Immature natural killer cell (primary cell): ENCODE measurements around the gene CADM1. TPM values are rescaled to one million over a fixed set of nuclear protein-coding genes. Genes with fewer than 3 reads are reported as not detected.

ENCODE experiments used
- DNase-seq, 3 donors: peaks; one replicate each; pipeline ENCODE4 v3.0.0; 2022; ENCODE audit warnings: mixed read lengths in 1 of 3
- H3K27ac Mint-ChIP-seq, 6 donors: one replicate each; pipeline ENCODE4 v1.8.0; 2020; ENCODE audit warnings: mixed read lengths in 6 of 6, mild to moderate bottlenecking in 5 of 6, inconsistent platforms in 4 of 6, moderate library complexity in 3 of 6
- H3K27me3 Mint-ChIP-seq, 3 donors: one replicate each; pipeline ENCODE4 v1.8.0; 2020 to 2021; ENCODE audit warnings: low read depth in 3 of 3, mild to moderate bottlenecking in 3 of 3, mixed read lengths in 3 of 3, moderate library complexity in 3 of 3, inconsistent platforms in 1 of 3
- H3K36me3 Mint-ChIP-seq, 3 donors: one replicate each; pipeline ENCODE4 v1.8.0; 2020; ENCODE audit warnings: mixed read lengths in 3 of 3, inconsistent platforms in 2 of 3, mild to moderate bottlenecking in 2 of 3
- H3K4me1 Mint-ChIP-seq, 2 donors: one replicate each; pipeline ENCODE4 v1.8.0; 2020; ENCODE audit warnings: inconsistent platforms in 2 of 2, mild to moderate bottlenecking in 2 of 2, mixed read lengths in 2 of 2, moderate library complexity in 1 of 2
- H3K4me3 Mint-ChIP-seq, 5 donors: one replicate each; pipeline ENCODE4 v1.8.0; 2020; ENCODE audit warnings: mild to moderate bottlenecking in 5 of 5, mixed read lengths in 5 of 5, inconsistent platforms in 3 of 5, moderate library complexity in 3 of 5
- H3K9me3 Mint-ChIP-seq, 6 donors: one replicate each; pipeline ENCODE4 v1.8.0; 2020; ENCODE audit warnings: mild to moderate bottlenecking in 6 of 6, mixed read lengths in 6 of 6, inconsistent platforms in 4 of 6, moderate library complexity in 3 of 6
- polyA plus RNA-seq, 3 donors: library from polyadenylated mRNA; unstranded; fragments of 300-500 nt; fragmentation: Illumina TruSeq; gene quantifications; one replicate each; pipeline ENCODE4 v1.2.3, GENCODE V29; 2021

CADM1 gene
- polyA plus RNA-seq, 3 donors from 2014 or later, result 1.0 to 2.4 (median 1.1) TPM

DNA sequence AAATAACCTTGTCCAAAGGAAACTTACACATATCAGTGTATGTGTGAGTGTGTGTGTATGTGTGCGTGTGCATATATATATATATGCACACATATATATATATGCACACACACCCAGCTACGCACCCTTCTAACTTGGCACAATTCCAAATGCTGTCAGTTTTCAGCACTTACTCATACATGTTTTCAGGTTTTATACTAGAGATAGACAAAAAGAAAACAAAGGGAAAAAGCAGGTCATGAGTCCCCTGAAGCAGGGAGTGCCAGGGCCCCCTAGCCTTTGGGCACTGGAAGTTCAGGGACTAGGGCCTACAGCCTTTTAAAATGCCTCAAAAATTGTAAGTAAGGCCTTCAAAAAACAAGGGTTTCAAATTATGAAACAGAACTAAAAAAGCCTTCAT lies 265.4 kb downstream of the CADM1 start:
- H3K4me1 Mint-ChIP-seq, result no peaks in the 10 kb centered on the region
- H3K27me3 Mint-ChIP-seq, result no peaks in the 10 kb centered on the region
- DNase-seq, result no peak
- H3K36me3 Mint-ChIP-seq, result peaks cover 0 to 13% (median 0%) of the 10 kb centered on the region in 3 donors
- H3K4me3 Mint-ChIP-seq, result no peak overlapping the region
- H3K9me3 Mint-ChIP-seq, result no peaks in the 10 kb centered on the region
- peak overlapping the region in 1 of 6 donors; percentile 47 for H3K27ac Mint-ChIP-seq

DNA sequence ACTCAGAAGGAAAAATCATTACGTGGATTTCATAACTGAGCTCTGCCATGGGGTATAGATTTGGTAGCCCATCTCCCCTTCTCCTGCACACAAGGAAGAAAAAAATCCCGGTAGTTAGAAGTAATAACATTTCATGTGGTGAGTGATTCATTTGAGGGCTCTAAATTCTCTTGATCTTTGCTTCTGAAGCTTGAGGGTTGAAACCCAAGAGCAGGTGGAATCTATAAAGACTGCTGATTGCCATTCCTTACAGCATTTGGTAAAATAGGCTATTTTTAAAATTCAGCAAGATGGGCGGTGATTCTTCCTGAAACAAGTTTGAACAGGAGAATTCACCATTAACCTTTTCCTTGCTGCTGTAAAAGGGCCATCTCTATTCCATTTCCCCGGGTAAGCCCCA lies 266.1 kb downstream of the CADM1 start:
- no peaks in the 10 kb centered on the region for H3K9me3 Mint-ChIP-seq
- no peak overlapping the region for H3K4me3 Mint-ChIP-seq
- peaks cover 0 to 13% (median 0%) of the 10 kb centered on the region in 3 donors for H3K36me3 Mint-ChIP-seq
- no peaks in the 10 kb centered on the region for H3K27me3 Mint-ChIP-seq
- no peak overlapping the region for H3K27ac Mint-ChIP-seq
- DNase-seq, result no peak
- H3K4me1 Mint-ChIP-seq, result no peaks in the 10 kb centered on the region

- no peak overlapping the region for H3K27ac Mint-ChIP-seq
- DNase-seq, result no peak
- H3K27me3 Mint-ChIP-seq, result no peaks in the 10 kb centered on the region
- no peak overlapping the region for H3K4me3 Mint-ChIP-seq
- no peaks in the 10 kb centered on the region for H3K9me3 Mint-ChIP-seq
- H3K4me1 Mint-ChIP-seq, result no peaks in the 10 kb centered on the region
- H3K36me3 Mint-ChIP-seq, result peaks cover 0 to 13% (median 0%) of the 10 kb centered on the region in 3 donors
Measured at GRCh38 chr11:115237578-115237977, 266.6 kb downstream of the CADM1 start.

- no peak for DNase-seq
- H3K9me3 Mint-ChIP-seq, result peaks cover 0 to 1% (median 0%) of the 10 kb centered on the region in 6 donors
Measured at GRCh38 chr11:115234794-115235193, 269.4 kb downstream of the CADM1 start.

DNA sequence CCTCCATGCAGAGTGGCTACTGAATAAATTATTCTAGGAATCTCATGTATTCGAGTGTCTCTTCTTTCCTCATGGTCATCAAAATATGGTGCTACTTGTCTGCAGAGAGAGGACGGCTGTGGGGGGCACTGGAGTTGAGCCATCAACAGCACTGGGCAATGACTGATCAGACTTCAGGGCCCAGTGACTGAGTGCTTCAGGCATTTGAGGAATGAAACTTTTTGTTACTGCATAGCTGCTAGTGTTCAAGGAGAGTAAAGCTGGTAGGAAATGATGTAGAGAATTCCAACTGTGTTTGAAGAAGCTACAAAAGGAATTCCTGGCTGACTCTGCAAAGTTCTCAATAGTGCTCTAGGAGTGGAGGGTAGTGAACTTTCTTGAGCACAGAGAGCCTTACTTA lies 277.7 kb downstream of the CADM1 start:
- peaks cover 0 to 4% (median 0%) of the 10 kb centered on the region in 6 donors for H3K9me3 Mint-ChIP-seq
- peak overlapping the region in 1 of 6 donors; percentile 24 for H3K27ac Mint-ChIP-seq
- peaks cover 6 to 16% of the 10 kb centered on the region in 2 donors for H3K4me1 Mint-ChIP-seq
- peaks cover 0 to 5% (median 2%) of the 10 kb centered on the region in 3 donors for H3K27me3 Mint-ChIP-seq
- H3K4me3 Mint-ChIP-seq, result no peak overlapping the region
- no peak for DNase-seq
- H3K36me3 Mint-ChIP-seq, result peaks cover 0 to 14% (median 0%) of the 10 kb centered on the region in 3 donors

More at GRCh38 chr11:115234794-115235193, 269.4 kb downstream of the CADM1 start:
- H3K4me3 Mint-ChIP-seq, result no peak overlapping the region
- H3K4me1 Mint-ChIP-seq, result no peaks in the 10 kb centered on the region
- H3K27me3 Mint-ChIP-seq, result peaks cover 0 to 2% (median 0%) of the 10 kb centered on the region in 3 donors
- H3K36me3 Mint-ChIP-seq, result peaks cover 0 to 10% (median 0%) of the 10 kb centered on the region in 3 donors
- no peak overlapping the region for H3K27ac Mint-ChIP-seq

GRCh38 chr11:115224551-115224950 lies 279.7 kb downstream of the CADM1 start:
- Mint-ChIP-seq H3K27me3 (peaks cover 0 to 5% (median 0%) of the 10 kb centered on the region in 3 donors), H3K36me3 (peaks cover 0 to 11% (median 0%) of the 10 kb centered on the region in 3 donors), H3K27ac (peak overlapping the region in 2 of 6 donors; percentile 26 to 97), H3K9me3 (peaks cover 0 to under 1% (median 0%) of the 10 kb centered on the region in 6 donors), H3K4me1 (peaks cover 6 to 16% of the 10 kb centered on the region in 2 donors), H3K4me3 (no peak overlapping the region)
- no peak for DNase-seq

DNA sequence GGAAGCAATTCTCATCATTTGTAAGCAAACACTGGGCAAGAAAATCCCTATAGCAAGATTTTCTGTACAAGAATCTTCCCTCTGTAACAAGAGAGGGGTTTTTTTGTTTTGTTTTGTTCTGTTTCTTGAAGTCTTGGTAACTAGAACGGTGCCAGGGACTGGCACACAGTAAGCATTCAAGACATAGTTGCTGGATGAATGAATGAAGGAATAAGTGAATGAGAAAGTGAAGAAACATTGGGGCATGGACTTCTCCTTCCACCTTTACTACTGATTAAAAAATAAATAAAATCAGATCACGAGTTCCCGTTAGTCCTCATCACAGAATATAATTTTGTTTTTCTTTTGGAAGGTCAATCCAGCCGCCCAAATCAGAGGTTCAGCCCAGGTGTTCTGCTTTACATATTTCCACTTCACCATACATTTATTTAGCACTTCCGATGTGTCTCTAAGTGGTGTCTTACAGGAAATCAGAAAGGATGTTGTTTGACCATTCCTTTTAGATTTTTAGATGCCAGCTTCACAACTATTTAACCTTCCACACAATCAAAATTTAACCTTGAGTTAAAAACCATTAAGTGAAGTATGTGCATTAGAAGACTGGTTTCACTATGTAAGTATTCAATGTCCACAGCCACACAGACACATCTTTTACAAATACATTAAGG lies 281.2 kb downstream of the CADM1 start:
- peaks cover 0 to 5% (median 0%) of the 10 kb centered on the region in 3 donors for H3K27me3 Mint-ChIP-seq
- H3K36me3 Mint-ChIP-seq, result no peaks in the 10 kb centered on the region
- H3K4me3 Mint-ChIP-seq, result peak overlapping the region in 2 of 5 donors; percentile 9 to 71
- no peak for DNase-seq
- no peaks in the 10 kb centered on the region for H3K9me3 Mint-ChIP-seq
- peaks cover 6 to 16% of the 10 kb centered on the region in 2 donors for H3K4me1 Mint-ChIP-seq
- H3K27ac Mint-ChIP-seq, result peak overlapping the region in 5 of 6 donors; percentile 33 to 97 (median 88)

DNA sequence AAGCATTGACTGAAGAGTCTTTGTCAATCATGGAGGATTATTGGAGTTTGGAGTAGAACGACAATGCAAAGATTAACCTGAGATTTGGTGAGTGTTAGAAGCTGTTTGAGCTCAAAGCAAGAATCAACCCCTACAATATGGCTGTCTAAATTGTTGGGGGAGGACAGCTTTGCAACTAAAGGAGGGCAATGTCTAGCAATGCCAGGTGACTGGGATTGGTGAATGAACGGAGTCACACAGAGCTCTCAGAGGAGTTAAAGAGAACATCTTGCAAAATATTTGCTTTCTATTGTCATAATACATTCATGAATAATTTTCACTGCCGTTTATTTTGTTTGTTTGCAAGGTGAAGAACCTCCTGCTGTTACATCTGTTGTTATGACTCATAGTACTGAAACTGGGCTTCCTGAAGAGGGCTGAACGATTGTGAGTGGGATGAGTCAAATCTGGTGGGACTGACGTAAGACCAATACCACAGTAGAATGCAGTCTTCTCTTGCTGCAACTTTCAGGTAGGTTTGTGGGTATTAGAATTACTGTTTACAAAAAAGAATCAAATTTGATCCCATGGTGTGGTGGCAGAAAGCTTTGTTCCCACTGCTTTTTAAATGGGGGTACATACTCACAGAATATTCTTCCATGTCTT lies 281.9 kb downstream of the CADM1 start:
- Mint-ChIP-seq H3K4me1 (peaks cover 6 to 16% of the 10 kb centered on the region in 2 donors), H3K36me3 (no peaks in the 10 kb centered on the region), H3K27me3 (peaks cover 0 to 5% (median 0%) of the 10 kb centered on the region in 3 donors), H3K27ac (peak overlapping the region in 4 of 6 donors; percentile 65 to 97 (median 92)), H3K4me3 (peak overlapping the region in 2 of 5 donors; percentile 9 to 71), H3K9me3 (no peaks in the 10 kb centered on the region)
- peak in 2 of 3 donors; percentile 12 to 78 for DNase-seq

GRCh38 chr11:115221461-115222069 lies 282.6 kb downstream of the CADM1 start:
- no peaks in the 10 kb centered on the region for H3K9me3 Mint-ChIP-seq
- DNase-seq, result no peak
- H3K4me1 Mint-ChIP-seq, result peaks cover 6 to 16% of the 10 kb centered on the region in 2 donors
- H3K36me3 Mint-ChIP-seq, result no peaks in the 10 kb centered on the region
- H3K27ac Mint-ChIP-seq, result peak overlapping the region in 4 of 6 donors; percentile 12 to 97 (median 92)
- H3K27me3 Mint-ChIP-seq, result peaks cover 0 to 5% (median 0%) of the 10 kb centered on the region in 3 donors
- peak overlapping the region in 1 of 5 donors; percentile 71 for H3K4me3 Mint-ChIP-seq

DNA sequence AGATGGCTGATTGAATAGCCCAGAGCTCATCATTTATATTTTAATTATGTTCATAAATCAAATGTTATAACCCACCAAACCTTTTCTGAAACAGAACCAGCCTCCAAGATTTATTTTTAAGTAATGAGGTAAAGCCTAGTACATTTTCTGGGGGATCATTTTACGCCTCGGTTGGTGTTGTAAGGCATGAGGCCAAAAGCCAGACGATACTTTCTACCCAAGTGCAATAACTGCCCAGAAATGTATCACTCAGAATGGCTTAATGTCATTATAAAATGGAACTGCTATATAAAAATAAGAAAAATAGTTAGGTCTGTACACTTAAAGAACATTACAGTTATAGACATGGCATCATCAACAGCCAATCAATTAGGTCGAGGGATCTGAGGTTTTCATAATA lies 283.3 kb downstream of the CADM1 start:
- H3K9me3 Mint-ChIP-seq, result no peaks in the 10 kb centered on the region
- H3K27me3 Mint-ChIP-seq, result peaks cover 0 to 5% (median 0%) of the 10 kb centered on the region in 3 donors
- no peaks in the 10 kb centered on the region for H3K36me3 Mint-ChIP-seq
- H3K4me3 Mint-ChIP-seq, result peak overlapping the region in 1 of 5 donors; percentile 18
- DNase-seq, result no peak
- H3K4me1 Mint-ChIP-seq, result peaks cover 6 to 18% of the 10 kb centered on the region in 2 donors
- peak overlapping the region in 2 of 6 donors; percentile 96 to 97 for H3K27ac Mint-ChIP-seq

GRCh38 chr11:115220423-115220822 lies 283.8 kb downstream of the CADM1 start:
- H3K27me3 Mint-ChIP-seq, result peaks cover 0 to 7% (median 0%) of the 10 kb centered on the region in 3 donors
- H3K27ac Mint-ChIP-seq, result peak overlapping the region in 2 of 6 donors; percentile 1 to 34
- peaks cover 7 to 20% of the 10 kb centered on the region in 2 donors for H3K4me1 Mint-ChIP-seq
- no peak for DNase-seq
- no peaks in the 10 kb centered on the region for H3K9me3 Mint-ChIP-seq
- no peak overlapping the region for H3K4me3 Mint-ChIP-seq
- H3K36me3 Mint-ChIP-seq, result no peaks in the 10 kb centered on the region

DNA sequence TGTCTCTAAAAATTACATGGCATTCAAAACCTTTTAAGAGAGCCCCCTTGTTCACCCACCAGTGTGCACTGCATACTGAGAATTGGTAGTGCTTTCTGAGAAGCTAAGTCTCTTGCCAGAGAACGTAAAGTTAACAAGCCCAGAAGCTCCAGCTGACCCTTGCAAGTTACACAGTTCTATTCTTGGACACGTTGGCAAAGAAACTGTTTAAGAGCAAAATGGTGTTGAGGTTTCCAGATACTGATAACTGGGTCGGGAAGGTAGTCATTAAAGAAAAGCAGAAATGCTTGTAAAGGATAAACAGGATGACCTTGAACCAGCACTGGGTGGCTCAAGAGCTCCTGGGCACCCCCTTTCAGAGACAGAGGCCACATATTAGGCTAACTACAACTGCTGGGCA lies 284.8 kb downstream of the CADM1 start:
- DNase-seq, result no peak
- H3K27me3 Mint-ChIP-seq, result peaks cover 0 to 11% (median 0%) of the 10 kb centered on the region in 3 donors
- H3K4me3 Mint-ChIP-seq, result peak overlapping the region in 1 of 5 donors; percentile 23
- peaks cover 17 to 31% of the 10 kb centered on the region in 2 donors for H3K4me1 Mint-ChIP-seq
- H3K9me3 Mint-ChIP-seq, result no peaks in the 10 kb centered on the region
- no peaks in the 10 kb centered on the region for H3K36me3 Mint-ChIP-seq
- H3K27ac Mint-ChIP-seq, result peak overlapping the region in 2 of 6 donors; percentile 76 to 93

GRCh38 chr11:115217726-115218311 lies 286.4 kb downstream of the CADM1 start:
- peaks cover 12 to 27% of the 10 kb centered on the region in 2 donors for H3K4me1 Mint-ChIP-seq
- peak overlapping the region in 1 of 5 donors; percentile 70 for H3K4me3 Mint-ChIP-seq
- peak in 1 of 3 donors; percentile 31 for DNase-seq
- no peaks in the 10 kb centered on the region for H3K9me3 Mint-ChIP-seq
- no peaks in the 10 kb centered on the region for H3K36me3 Mint-ChIP-seq
- peak overlapping the region in 3 of 6 donors; percentile 36 to 93 (median 76) for H3K27ac Mint-ChIP-seq
- peaks cover 0 to 7% (median 0%) of the 10 kb centered on the region in 3 donors for H3K27me3 Mint-ChIP-seq
